HL-60 (cell line): Measurements from ENCODE around the gene OR6C76.

ENCODE experiments used
- DNase-seq, 2 experiments: peaks; one replicate each; pipeline ENCODE4 v3.0.0-alpha.2; 2010 to 2020; ENCODE audit warnings: low read depth in 1 of 2, low spot score in 1 of 2
- H3K27ac ChIP-seq: fragments of 250-450 bp; sonication (Bioruptor Pico); replicated peaks from 2 replicates; pipeline ENCODE4 v1.5.1; 2020; ENCODE audit warnings: mild to moderate bottlenecking, moderate library complexity
- H3K27me3 ChIP-seq: fragments of 250-450 bp; sonication (Bioruptor Pico); 2 replicates; pipeline ENCODE4 v1.5.1; 2021; ENCODE audit warnings: mild to moderate bottlenecking, moderate library complexity; ENCODE audit not compliant: insufficient read depth, poor library complexity, severe bottlenecking
- H3K4me3 ChIP-seq: replicated peaks from 2 replicates; pipeline ENCODE4 v1.5.1; 2011; ENCODE audit warnings: mild to moderate bottlenecking, control low read depth, low read length; ENCODE audit not compliant: insufficient read depth
- CTCF ChIP-seq: IDR thresholded peaks from one replicate; pipeline ENCODE4 v1.5.1; 2011; ENCODE audit warnings: low read length, control low read depth, inconsistent platforms; ENCODE audit not compliant: insufficient read depth
- GABPA ChIP-seq: IDR thresholded peaks from 2 replicates; pipeline ENCODE4 v1.6.1; 2012; ENCODE audit warnings: low read depth
- POLR2AphosphoS5 ChIP-seq: IDR thresholded peaks from 2 replicates; pipeline ENCODE4 v1.6.1; 2012; ENCODE audit warnings: low read depth
- REST ChIP-seq: IDR thresholded peaks from 2 replicates; pipeline ENCODE4 v1.6.1; 2012; ENCODE audit warnings: low read depth; ENCODE audit not compliant: insufficient replicate concordance
- SPI1 ChIP-seq: IDR thresholded peaks from 2 replicates; pipeline ENCODE4 v1.6.1; 2012; ENCODE audit warnings: low read depth, mild to moderate bottlenecking, borderline replicate concordance

Gene OR6C76

GRCh38 chr12:55469291-55469690, 43.2 kb downstream of the OR6C76 start:
- Histone ChIP-seq H3K27me3 (no peaks in the 10 kb centered on the region), H3K4me3 (no peak overlapping the region), H3K27ac (no peak overlapping the region)
- no peak for TF ChIP-seq POLR2AphosphoS5
- TF ChIP-seq SPI1: no peak
- TF ChIP-seq CTCF: no peak
- no peak for TF ChIP-seq REST
- no peak for TF ChIP-seq GABPA
- no peak for DNase-seq

- no peak for TF ChIP-seq SPI1
- TF ChIP-seq POLR2AphosphoS5: no peak
- TF ChIP-seq GABPA: no peak
- TF ChIP-seq REST: no peak
- TF ChIP-seq CTCF: no peak
- Histone ChIP-seq H3K4me3 (no peak within 1 kb of the TSS), H3K27ac (no peak within 1 kb of the TSS), H3K27me3 (no peaks in the 10 kb centered on the region)
- no peak for DNase-seq
Observed at GRCh38 chr12:55470088-55470829, 44.2 kb downstream of the OR6C76 start, which contains the start of gene OR6C70. Gene OR6C70, minus strand, starts transcription at chr12:55470138. Its CDS starts 0 bp downstream, at chr12:55470138.

- no peak for TF ChIP-seq SPI1
- no peak for TF ChIP-seq POLR2AphosphoS5
- no peak for TF ChIP-seq REST
- no peak for TF ChIP-seq CTCF
- TF ChIP-seq GABPA: no peak
Observed at GRCh38 chr12:55472264-55472663, 46.2 kb downstream of the OR6C76 start.

More at GRCh38 chr12:55472264-55472663, 46.2 kb downstream of the OR6C76 start:
- Histone ChIP-seq H3K27ac (no peak overlapping the region), H3K4me3 (no peak overlapping the region), H3K27me3 (no peaks in the 10 kb centered on the region)
- DNase-seq: no peak
